GM21360 (cell line): Measurements from ENCODE around the gene CSNK1D.
"Not testable (repeated sequence)": the region's sequence is repeated elsewhere in the genome, so short reads cannot be mapped to it uniquely, and the experiment has no call there.

Experiments used
- ATAC-seq: cut with Tn5 transposase; IDR thresholded peaks from one replicate; pipeline ENCODE4 v1.9.1; 2021; ENCODE audit warnings: mild to moderate bottlenecking, moderate library complexity; ENCODE audit not compliant: unreplicated experiment

Gene CSNK1D

GRCh38 chr17:82195675-82196672, 77.5 kb downstream of the CSNK1D start:
- ATAC-seq, result no peak

GRCh38 chr17:82194765-82195164, 78.7 kb downstream of the CSNK1D start:
- no peak for ATAC-seq

- ATAC-seq, result no peak
Observed at GRCh38 chr17:82193520-82194220, 79.8 kb downstream of the CSNK1D start.

- not testable (repeated sequence) for ATAC-seq
Observed at GRCh38 chr17:82193050-82193449, 80.5 kb downstream of the CSNK1D start.
